ENCODE results near the gene PLAAT1. TPM values are rescaled to one million over a fixed set of nuclear protein-coding genes. Genes with fewer than 3 reads are reported as not detected.

PLAAT1 gene
- polyA plus RNA-seq, 1 donor from 2014 or later: 10.7 TPM

- Histone ChIP-seq H3K36me3 (ENCODE audit: insufficient read depth, low read length) (no peaks in the 10 kb centered on the region), H3K4me3 (ENCODE audit: low read length) (peak overlapping the region; percentile 9), H3K27ac (ENCODE audit: low read length) (peak overlapping the region; percentile 70), H3K9me2 (ENCODE audit: insufficient read depth, low read length) (no peaks in the 10 kb centered on the region), H2AFZ (ENCODE audit: low read depth, low read length) (no peak overlapping the region), H3K27me3 (ENCODE audit: insufficient read depth, low read depth, low read length) (no peaks in the 10 kb centered on the region), H4K20me1 (ENCODE audit: insufficient read depth) (no peaks in the 10 kb centered on the region), H3K4me2 (ENCODE audit: low read length) (no peak overlapping the region), H3K9me3 (ENCODE audit: low read length) (no peaks in the 10 kb centered on the region), H3F3A (ENCODE audit: insufficient read depth, low read length, poor library complexity, severe bottlenecking) (no peaks in the 10 kb centered on the region), H3K79me2 (replicated peaks; ENCODE audit: insufficient read depth, low read length) (no peaks in the 10 kb centered on the region), H3K9ac (ENCODE audit: low read length) (peak overlapping the region; percentile 22)
- TF ChIP-seq SMC3 (conservative IDR thresholded peaks at IDR 0.05; ENCODE audit: poor library complexity) (no peak), POLR2AphosphoS5 (IDR thresholded peaks at IDR 0.05) (no peak), EP300 (conservative IDR thresholded peaks at IDR 0.05; ENCODE audit: poor library complexity, severe bottlenecking) (peak; percentile 64), RAD21 (conservative IDR thresholded peaks at IDR 0.05) (no peak), REST (IDR thresholded peaks at IDR 0.05; ENCODE audit: borderline replicate concordance) (no peak)
Observed at GRCh38 chr3:193210618-193211017, 30.4 kb upstream of the PLAAT1 start.

DNA sequence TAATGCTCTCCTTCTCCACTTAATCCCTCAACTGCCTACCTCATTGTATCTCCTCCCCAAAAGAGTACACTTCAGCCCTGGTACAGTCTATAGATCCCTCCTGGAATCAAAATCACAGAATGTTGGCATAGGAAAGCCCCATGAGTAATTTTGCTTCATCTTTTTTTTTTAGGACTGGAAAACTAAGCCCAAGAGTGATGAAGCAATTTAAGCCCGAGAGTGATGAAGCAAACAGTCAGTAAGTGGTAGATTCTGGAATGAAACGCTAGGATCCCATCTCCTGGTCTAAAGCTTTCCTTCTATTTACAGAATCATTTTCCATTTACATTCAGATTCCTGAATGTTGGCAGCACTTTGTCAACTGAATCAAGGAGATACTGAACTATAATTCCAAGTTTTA, 29.8 kb upstream of the PLAAT1 start:
- Histone ChIP-seq H2AFZ (ENCODE audit: low read depth, low read length) (no peak overlapping the region), H3K36me3 (ENCODE audit: insufficient read depth, low read length) (no peaks in the 10 kb centered on the region), H3K27ac (ENCODE audit: low read length) (peak overlapping the region; percentile 70), H3K27me3 (ENCODE audit: insufficient read depth, low read depth, low read length) (no peaks in the 10 kb centered on the region), H4K20me1 (ENCODE audit: insufficient read depth) (no peaks in the 10 kb centered on the region), H3K9me2 (ENCODE audit: insufficient read depth, low read length) (no peaks in the 10 kb centered on the region), H3K9ac (ENCODE audit: low read length) (peak overlapping the region; percentile 22), H3K4me3 (ENCODE audit: low read length) (peak overlapping the region; percentile 9), H3K9me3 (ENCODE audit: low read length) (no peaks in the 10 kb centered on the region), H3K4me2 (ENCODE audit: low read length) (no peak overlapping the region), H3F3A (ENCODE audit: insufficient read depth, low read length, poor library complexity, severe bottlenecking) (no peaks in the 10 kb centered on the region), H3K79me2 (replicated peaks; ENCODE audit: insufficient read depth, low read length) (no peaks in the 10 kb centered on the region)
- TF ChIP-seq POLR2AphosphoS5 (IDR thresholded peaks at IDR 0.05) (no peak), REST (IDR thresholded peaks at IDR 0.05; ENCODE audit: borderline replicate concordance) (peak; percentile 57), CTCF (IDR thresholded peaks at IDR 0.05; ENCODE audit: poor library complexity, severe bottlenecking) (no peak), MXI1 (conservative IDR thresholded peaks at IDR 0.05; ENCODE audit: poor library complexity, severe bottlenecking) (no peak), EZH2 (IDR thresholded peaks at IDR 0.05; ENCODE audit: borderline replicate concordance, insufficient read depth, low read length, poor library complexity, severe bottlenecking) (no peak)
